HEK293 (cell line): ENCODE measurements around the gene MAPKAP1.

ENCODE experiments used
- ZBTB7A ChIP-seq: fragments of 450-650 bp; formaldehyde crosslinking; IDR thresholded peaks from 2 replicates; pipeline ENCODE4 v1.5.1; 2016; ENCODE audit warnings: low read depth, missing biosample characterization, missing genetic modification characterization
- TF ChIP-seq, protein P1 (sequence below): fragments of 450-650 bp; formaldehyde crosslinking; IDR thresholded peaks from 2 replicates; pipeline ENCODE4 v1.5.1; 2016; ENCODE audit warnings: missing biosample characterization, missing genetic modification characterization
- TF ChIP-seq, protein P2 (sequence below): sonication (generic); formaldehyde crosslinking; IDR thresholded peaks from 2 replicates; pipeline ENCODE4 v1.8.1; 2022; ENCODE audit warnings: mild to moderate bottlenecking, moderate library complexity, missing genetic modification reagents

DNA sequence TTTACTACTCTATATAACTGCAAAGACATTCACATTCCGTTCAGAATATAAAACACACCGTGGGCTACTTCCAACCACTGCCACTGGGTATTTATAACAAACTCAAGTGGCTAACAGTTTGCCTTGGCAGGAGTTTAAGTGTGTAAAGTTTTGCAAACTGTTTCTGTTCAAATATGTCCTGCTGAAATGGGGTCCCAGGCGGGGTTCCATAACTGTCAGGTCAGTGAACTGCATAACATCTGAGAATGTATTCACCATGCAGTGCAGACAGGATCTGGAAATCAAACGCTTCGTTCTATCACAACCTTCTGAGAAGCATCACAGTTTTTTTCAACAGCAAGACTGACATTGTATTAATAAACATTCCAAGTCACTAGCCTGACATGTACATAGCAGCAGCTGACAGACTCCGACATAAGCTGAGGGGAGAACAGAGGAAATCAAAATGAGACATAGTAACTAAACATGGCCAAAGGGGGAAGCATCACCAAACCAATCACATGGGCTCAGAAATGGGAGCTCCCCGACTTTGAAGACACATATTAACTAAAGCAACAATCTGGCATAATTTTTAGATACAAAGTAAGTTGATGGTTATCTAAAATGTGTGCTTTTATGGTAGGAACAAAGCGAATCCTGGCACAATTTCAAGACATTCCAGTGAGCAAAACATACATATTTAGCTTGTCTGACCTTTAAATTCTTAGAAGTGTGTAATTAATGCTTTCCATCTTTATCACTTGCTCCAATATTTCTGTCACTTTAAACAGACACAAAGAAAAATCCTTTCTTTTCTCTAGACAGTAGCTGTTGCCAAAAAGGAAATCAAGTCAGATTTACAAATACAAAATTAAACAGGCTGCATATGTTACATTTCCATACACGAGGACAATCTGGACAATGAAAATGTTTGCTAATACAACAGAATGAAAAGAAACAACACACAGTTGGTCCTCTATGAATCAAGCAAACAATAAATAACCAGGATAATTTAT lies 156.8 kb downstream of the MAPKAP1 start:
- TF ChIP-seq ZBTB7A (tag by site-specific recombination) = no peak
- TF ChIP-seq, protein P1, sequence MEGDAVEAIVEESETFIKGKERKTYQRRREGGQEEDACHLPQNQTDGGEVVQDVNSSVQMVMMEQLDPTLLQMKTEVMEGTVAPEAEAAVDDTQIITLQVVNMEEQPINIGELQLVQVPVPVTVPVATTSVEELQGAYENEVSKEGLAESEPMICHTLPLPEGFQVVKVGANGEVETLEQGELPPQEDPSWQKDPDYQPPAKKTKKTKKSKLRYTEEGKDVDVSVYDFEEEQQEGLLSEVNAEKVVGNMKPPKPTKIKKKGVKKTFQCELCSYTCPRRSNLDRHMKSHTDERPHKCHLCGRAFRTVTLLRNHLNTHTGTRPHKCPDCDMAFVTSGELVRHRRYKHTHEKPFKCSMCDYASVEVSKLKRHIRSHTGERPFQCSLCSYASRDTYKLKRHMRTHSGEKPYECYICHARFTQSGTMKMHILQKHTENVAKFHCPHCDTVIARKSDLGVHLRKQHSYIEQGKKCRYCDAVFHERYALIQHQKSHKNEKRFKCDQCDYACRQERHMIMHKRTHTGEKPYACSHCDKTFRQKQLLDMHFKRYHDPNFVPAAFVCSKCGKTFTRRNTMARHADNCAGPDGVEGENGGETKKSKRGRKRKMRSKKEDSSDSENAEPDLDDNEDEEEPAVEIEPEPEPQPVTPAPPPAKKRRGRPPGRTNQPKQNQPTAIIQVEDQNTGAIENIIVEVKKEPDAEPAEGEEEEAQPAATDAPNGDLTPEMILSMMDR (tag by site-specific recombination) = no peak
- TF ChIP-seq, protein P2, sequence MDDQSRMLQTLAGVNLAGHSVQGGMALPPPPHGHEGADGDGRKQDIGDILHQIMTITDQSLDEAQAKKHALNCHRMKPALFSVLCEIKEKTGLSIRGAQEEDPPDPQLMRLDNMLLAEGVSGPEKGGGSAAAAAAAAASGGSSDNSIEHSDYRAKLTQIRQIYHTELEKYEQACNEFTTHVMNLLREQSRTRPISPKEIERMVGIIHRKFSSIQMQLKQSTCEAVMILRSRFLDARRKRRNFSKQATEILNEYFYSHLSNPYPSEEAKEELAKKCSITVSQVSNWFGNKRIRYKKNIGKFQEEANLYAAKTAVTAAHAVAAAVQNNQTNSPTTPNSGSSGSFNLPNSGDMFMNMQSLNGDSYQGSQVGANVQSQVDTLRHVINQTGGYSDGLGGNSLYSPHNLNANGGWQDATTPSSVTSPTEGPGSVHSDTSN (CRISPR knock-in tag) = no peak
